Right renal pelvis (tissue), 4 donors: ENCODE data around the gene CHRNB2. TPM values are rescaled to one million over a fixed set of nuclear protein-coding genes. Genes with fewer than 3 reads are reported as not detected.

Experiments used
- DNase-seq, 4 donors: peaks; one replicate each; pipeline ENCODE4 v3.0.0-alpha.2; 2013; ENCODE audit warnings: low read depth in 4 of 4, low spot score in 3 of 4, missing footprints in 1 of 4
- polyA plus RNA-seq, 4 donors: library from polyadenylated mRNA; unstranded; fragments of 120-200 nt; gene quantifications; one replicate each; pipeline ENCODE4 v1.2.1, GENCODE V29; 2013; ENCODE audit not compliant: insufficient read length in 4 of 4

CHRNB2 gene
- polyA plus RNA-seq, 4 donors: 0.41 to 0.60 (median 0.49) TPM

- peak; percentile 86 to 87 (median 87) for DNase-seq
These were observed 59.9 kb downstream of the CHRNB2 start for GRCh38 chr1:154627257-154628120.

- no peak for DNase-seq
These were observed 60.5 kb downstream of the CHRNB2 start for GRCh38 chr1:154628121-154628405.

- no peak for DNase-seq
These were observed 61.6 kb downstream of the CHRNB2 start for GRCh38 chr1:154629061-154629674.

Other genes with a start within 250 kb of the CHRNB2 start
- gene AQP10, start 246.7 kb upstream of the CHRNB2 start, polyA plus RNA-seq: under 1 TPM in 2 of 4 donors, not detected in 2; 0.10 to 0.37 TPM
- gene ATP8B2, start 242.3 kb upstream of the CHRNB2 start, polyA plus RNA-seq: 10 to 100 TPM; 25.9 to 28.0 (median 26.5) TPM
- 1 to 10 TPM; 6.5 to 8.1 (median 6.7) TPM for gene IL6R, start 162.4 kb upstream of the CHRNB2 start, polyA plus RNA-seq
- gene TDRD10, start 65.6 kb upstream of the CHRNB2 start, polyA plus RNA-seq: 1 to 10 TPM in 3 of 4 donors, under 1 TPM in 1; 0.83 to 1.5 (median 1.2) TPM
- 10 to 100 TPM; 10.7 to 13.1 (median 11.0) TPM for gene SHE, start 65.4 kb upstream of the CHRNB2 start, polyA plus RNA-seq
- 100 to 1,000 TPM; 110 to 134 (median 121) TPM for gene UBE2Q1, start 9.1 kb upstream of the CHRNB2 start, polyA plus RNA-seq
- 100 to 1,000 TPM; 132 to 151 (median 147) TPM for gene ADAR, start 40.4 kb downstream of the CHRNB2 start, polyA plus RNA-seq